HepG2 (cell line): ENCODE data around the gene LAMA5. TPM values are rescaled to one million over a fixed set of nuclear protein-coding genes. Genes with fewer than 3 reads are reported as not detected.

Experiments
- CERS6 ChIP-seq: sonication (generic); formaldehyde crosslinking; IDR thresholded peaks from 2 replicates; pipeline ENCODE4 v1.5.0; 2020; ENCODE audit warnings: missing genetic modification reagents
- GATA4 ChIP-seq: sonication (generic); IDR thresholded peaks from 2 replicates; pipeline ENCODE4 v1.6.1; 2016; ENCODE audit warnings: antibody characterized with exemption, low read depth, borderline replicate concordance
- KAT8 ChIP-seq: IDR thresholded peaks from 2 replicates; pipeline ENCODE4 v1.6.1; 2016; ENCODE audit warnings: missing genetic modification reagents, missing compliant biosample characterization
- MTF1 ChIP-seq: sonication (generic); formaldehyde crosslinking; IDR thresholded peaks from 2 replicates; pipeline ENCODE4 v1.5.0; 2020; ENCODE audit warnings: missing genetic modification reagents
- MXD3 ChIP-seq: IDR thresholded peaks from 2 replicates; pipeline ENCODE4 v1.6.1; 2016; ENCODE audit warnings: mild to moderate bottlenecking, missing biosample characterization, missing genetic modification reagents
- PAXIP1 ChIP-seq: sonication (generic); formaldehyde crosslinking; conservative IDR thresholded peaks from 2 replicates; pipeline ENCODE4 v1.4.0; 2020; ENCODE audit warnings: mild to moderate bottlenecking, missing genetic modification reagents, moderate library complexity
- ZBED4 ChIP-seq: sonication (generic); formaldehyde crosslinking; IDR thresholded peaks from 2 replicates; pipeline ENCODE4 v1.4.0; 2020; ENCODE audit warnings: missing genetic modification reagents, borderline replicate concordance
- ZBTB34 ChIP-seq: sonication (generic); formaldehyde crosslinking; IDR thresholded peaks from 2 replicates; pipeline ENCODE4 v1.8.0; 2022; ENCODE audit warnings: mild to moderate bottlenecking, missing genetic modification reagents
- ZBTB4 ChIP-seq: sonication (generic); formaldehyde crosslinking; IDR thresholded peaks from 2 replicates; pipeline ENCODE4 v1.4.0; 2020; ENCODE audit warnings: missing genetic modification reagents, mild to moderate bottlenecking, borderline replicate concordance
- ZNF431 ChIP-seq: sonication (generic); formaldehyde crosslinking; IDR thresholded peaks from 2 replicates; pipeline ENCODE4 v1.9.0; 2022; ENCODE audit warnings: missing genetic modification reagents, low read depth, mild to moderate bottlenecking, borderline replicate concordance
- ZNF543 ChIP-seq: sonication (generic); formaldehyde crosslinking; IDR thresholded peaks from 2 replicates; pipeline ENCODE4 v1.4.0; 2020; ENCODE audit warnings: mild to moderate bottlenecking, missing genetic modification reagents
- ZNF773 ChIP-seq: sonication (generic); formaldehyde crosslinking; IDR thresholded peaks from 2 replicates; pipeline ENCODE4 v1.4.0; 2020; ENCODE audit warnings: missing genetic modification reagents, borderline replicate concordance
- ZNF879 ChIP-seq: sonication (generic); formaldehyde crosslinking; IDR thresholded peaks from 2 replicates; pipeline ENCODE4 v1.8.1; 2023; ENCODE audit warnings: missing genetic modification reagents
- polyA plus RNA-seq, 8 experiments: library from polyadenylated mRNA; depleted of rRNA in 3 of 8; stranded (reverse) in 7 of 8; unstranded in 1 of 8; fragments of >200 nt; fragmentation: Illumina TruSeq in 4 of 8; extraction: Trizol in 4 of 8; gene quantifications; 2 replicates each; pipeline versions ENCODE4 v1.2.1 to v1.2.3, GENCODE V29; 2011 to 2016; ENCODE audit warnings: low read depth in 4 of 8, missing spikeins in 1 of 8, mixed read lengths in 1 of 8; ENCODE audit not compliant: insufficient read depth in 1 of 8
- total RNA-seq, 5 experiments: library from RNA; depleted of rRNA; stranded (reverse); fragments of >200 nt; fragmentation: Illumina TruSeq; extraction: Trizol; gene quantifications; 2 replicates each; pipeline ENCODE4 v1.2.3, GENCODE V29; 2016; ENCODE audit warnings: low read depth in 1 of 5

Gene LAMA5
- total and polyA plus RNA-seq, 2 of the 13 experiments (the other 11 are each of a cell fraction or from before 2014, with no cell fraction given) = 21.0 to 44.7 TPM

GRCh38 chr20:62382306-62383198 is 15.4 kb upstream of the LAMA5 start (continued):
- TF ChIP-seq MXD3 (CRISPR knock-in tag) (peak; percentile 76), ZBED4 (CRISPR knock-in tag) (no peak; the same call in 1 of the 2 replicates), ZNF773 (CRISPR knock-in tag) (no peak), ZNF543 (CRISPR knock-in tag) (no peak), ZBTB34 (CRISPR knock-in tag) (no peak), MTF1 (CRISPR knock-in tag) (no peak), GATA4 (no peak), ZBTB4 (peak; percentile 69; the same call in 1 of the 2 replicates), CERS6 (CRISPR knock-in tag) (0 out of 2 replicates have a peak, but pooled peaks have one; percentile 20), ZNF431 (CRISPR knock-in tag) (peak; percentile 59; the same call in 1 of the 2 replicates), ZNF879 (CRISPR knock-in tag) (peak; percentile 56; the same call in 1 of the 2 replicates), KAT8 (peak; percentile 81), PAXIP1 (CRISPR knock-in tag) (peak; percentile 42)
